SU-DHL-6 (cell line): ENCODE data around the gene TSSK3.

Experiments
- EZH2phosphoT487 ChIP-seq: fragments of 200-600 bp; sonication (generic), shearing (Covaris generic); conservative IDR thresholded peaks from 2 replicates; pipeline ENCODE4 v1.6.1; 2018; ENCODE audit warnings: mild to moderate bottlenecking, antibody characterized with exemption, low read length, moderate library complexity, mixed read lengths
- TF ChIP-seq, protein P1 (sequence below): fragments of 200-600 bp; sonication (generic); IDR thresholded peaks from one replicate; pipeline ENCODE4 v1.5.1; 2017; ENCODE audit warnings: antibody characterized with exemption, mild to moderate bottlenecking, low read length, moderate library complexity; ENCODE audit not compliant: insufficient read depth, poor library complexity, severe bottlenecking

DNA sequence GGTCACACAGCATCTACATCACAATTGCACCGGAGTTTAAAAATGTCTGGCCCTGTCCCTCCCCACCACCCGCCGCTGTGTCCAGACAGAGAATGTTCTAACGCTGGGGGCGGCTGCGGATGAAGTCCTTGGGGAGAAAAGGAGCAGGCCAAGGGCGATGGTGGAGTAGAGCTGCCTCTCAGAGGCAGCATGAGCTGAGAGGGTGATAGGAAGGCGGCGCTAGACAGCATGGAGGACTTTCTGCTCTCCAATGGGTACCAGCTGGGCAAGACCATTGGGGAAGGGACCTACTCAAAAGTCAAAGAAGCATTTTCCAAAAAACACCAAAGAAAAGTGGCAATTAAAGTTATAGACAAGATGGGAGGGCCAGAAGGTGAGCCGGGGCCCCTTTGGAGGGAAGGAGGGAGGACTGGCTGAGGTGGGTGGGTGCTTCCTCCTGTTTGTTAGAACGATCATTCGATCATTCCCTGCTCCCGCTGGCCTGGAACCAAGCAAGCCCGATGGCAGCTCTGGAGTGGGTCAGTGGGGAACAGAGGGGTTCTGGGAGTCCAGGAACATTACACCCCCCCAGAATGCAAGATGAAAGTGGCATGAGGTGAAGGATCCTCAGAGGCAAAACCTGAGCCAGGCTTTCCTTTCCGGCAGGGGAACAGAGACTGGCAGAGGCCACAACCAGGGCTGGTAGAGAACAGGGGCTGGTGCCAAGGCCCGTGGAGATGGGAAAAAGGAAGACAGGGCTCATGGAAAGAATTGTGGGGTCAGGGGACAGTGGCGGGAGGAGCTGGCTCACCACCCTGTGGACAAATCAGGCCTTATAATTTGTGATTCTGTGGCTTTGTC lies at the start of gene TSSK3, which contains the start of gene FAM229A:
- TF ChIP-seq, protein P1, sequence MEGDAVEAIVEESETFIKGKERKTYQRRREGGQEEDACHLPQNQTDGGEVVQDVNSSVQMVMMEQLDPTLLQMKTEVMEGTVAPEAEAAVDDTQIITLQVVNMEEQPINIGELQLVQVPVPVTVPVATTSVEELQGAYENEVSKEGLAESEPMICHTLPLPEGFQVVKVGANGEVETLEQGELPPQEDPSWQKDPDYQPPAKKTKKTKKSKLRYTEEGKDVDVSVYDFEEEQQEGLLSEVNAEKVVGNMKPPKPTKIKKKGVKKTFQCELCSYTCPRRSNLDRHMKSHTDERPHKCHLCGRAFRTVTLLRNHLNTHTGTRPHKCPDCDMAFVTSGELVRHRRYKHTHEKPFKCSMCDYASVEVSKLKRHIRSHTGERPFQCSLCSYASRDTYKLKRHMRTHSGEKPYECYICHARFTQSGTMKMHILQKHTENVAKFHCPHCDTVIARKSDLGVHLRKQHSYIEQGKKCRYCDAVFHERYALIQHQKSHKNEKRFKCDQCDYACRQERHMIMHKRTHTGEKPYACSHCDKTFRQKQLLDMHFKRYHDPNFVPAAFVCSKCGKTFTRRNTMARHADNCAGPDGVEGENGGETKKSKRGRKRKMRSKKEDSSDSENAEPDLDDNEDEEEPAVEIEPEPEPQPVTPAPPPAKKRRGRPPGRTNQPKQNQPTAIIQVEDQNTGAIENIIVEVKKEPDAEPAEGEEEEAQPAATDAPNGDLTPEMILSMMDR = no peak
- no peak for TF ChIP-seq EZH2phosphoT487
